Measurements from ENCODE around the gene NADK2. TPM values are rescaled to one million over a fixed set of nuclear protein-coding genes. Genes with fewer than 3 reads are reported as not detected.
A peak's percentile ranks its signal among the peaks of the same experiment; 100 is the strongest.

NADK2 gene
- total and polyA plus RNA-seq, 12 donors: 13.5 to 68.3 (median 46.6) TPM

GRCh38 chr5:36150676-36151433, 90.9 kb downstream of the NADK2 start:
- WGBS, 4 donors: 1 to 4% (median 2%) methylated on average over 20 to 23 of the region's 23 CpGs
- no peak for TF ChIP-seq CTCF (IDR thresholded peaks at IDR 0.05)
- peak in 1 of 2 donors; percentile 36 for TF ChIP-seq POLR2A (IDR thresholded peaks at IDR 0.05)
- peak; percentile 41 to 78 (median 56) for DNase-seq
- Histone ChIP-seq H3K4me1 (replicated peaks in 1 of 2) (peaks cover 13 to 33% of the 10 kb centered on the region in 2 donors), H3K36me3 (replicated peaks in 1 of 2) (no peaks in the 10 kb centered on the region), H3K4me3 (peak overlapping the region; percentile 57 to 92 (median 74)), H3K27ac (peak overlapping the region in 4 of 5 donors; percentile 56 to 84 (median 80)), H3K9me3 (replicated peaks in 1 of 3) (no peaks in the 10 kb centered on the region), H3K27me3 (no peaks in the 10 kb centered on the region)
- intact Hi-C loops (cut with DNase I): no loop called here

- intact Hi-C loops (cut with DNase I): no loop called here
- no peaks in the 10 kb centered on the region for H3K9me3 ChIP-seq (replicated peaks in 1 of 3)
- H3K27me3 ChIP-seq: no peaks in the 10 kb centered on the region
- no peak overlapping the region for H3K27ac ChIP-seq
- 89 to 92% (median 91%) methylated on average over 2 of the region's 2 CpGs for WGBS, 4 donors
- peaks cover 6 to 19% of the 10 kb centered on the region in 2 donors for H3K4me1 ChIP-seq (replicated peaks in 1 of 2)
- H3K4me3 ChIP-seq: no peak overlapping the region
- TF ChIP-seq CTCF (IDR thresholded peaks at IDR 0.05) (no peak), POLR2A (IDR thresholded peaks at IDR 0.05) (no peak)
- DNase-seq: no peak
- H3K36me3 ChIP-seq (replicated peaks in 1 of 2): no peaks in the 10 kb centered on the region
These were observed 94.0 kb downstream of the NADK2 start for GRCh38 chr5:36147681-36148080.

GRCh38 chr5:36146390-36146789, 95.3 kb downstream of the NADK2 start:
- WGBS, 4 donors: 57 to 77% (median 59%) methylated on average over 3 of the region's 3 CpGs
- Histone ChIP-seq H3K4me3 (no peak overlapping the region), H3K27me3 (no peaks in the 10 kb centered on the region), H3K27ac (no peak overlapping the region), H3K9me3 (replicated peaks in 1 of 3) (no peaks in the 10 kb centered on the region), H3K36me3 (replicated peaks in 1 of 2) (no peaks in the 10 kb centered on the region), H3K4me1 (replicated peaks in 1 of 2) (peaks cover 6 to 16% of the 10 kb centered on the region in 2 donors)
- DNase-seq: no peak
- TF ChIP-seq CTCF (IDR thresholded peaks at IDR 0.05): no peak
- no peak for TF ChIP-seq POLR2A (IDR thresholded peaks at IDR 0.05)
- intact Hi-C loops (cut with DNase I): no loop called here

- TF ChIP-seq POLR2A (IDR thresholded peaks at IDR 0.05): no peak
- no peak for TF ChIP-seq CTCF (IDR thresholded peaks at IDR 0.05)
- Histone ChIP-seq H3K27me3 (no peaks in the 10 kb centered on the region), H3K4me1 (replicated peaks in 1 of 2) (peaks cover under 1 to 12% of the 10 kb centered on the region in 2 donors), H3K4me3 (no peak overlapping the region), H3K9me3 (replicated peaks in 1 of 3) (no peaks in the 10 kb centered on the region), H3K27ac (no peak overlapping the region), H3K36me3 (replicated peaks in 1 of 2) (peaks cover 0 to 3% of the 10 kb centered on the region in 2 donors)
- WGBS, 4 donors: 87 to 94% (median 91%) methylated on average over 4 of the region's 4 CpGs
- no peak for DNase-seq
- intact Hi-C loops (cut with DNase I): no loop called here
These were observed 96.4 kb downstream of the NADK2 start for GRCh38 chr5:36145311-36145710.

MicroRNA genes within 50 kb of the gene (microRNA counts, 767-probe panel; counts per million panel counts)
- microRNA hsa-miR-580: 0 counts per million in 2 donors

Small RNA genes within 50 kb of the gene (microRNA-seq; reads per million reads assigned to microRNA genes)
- gene MIR580: 0 to 0.85 (median 0.76) reads per million in 3 donors

Small RNA genes within 50 kb of the gene (small RNA-seq; reads per million reads assigned to genes)
- gene MIR580: 0 to 0.25 reads per million in 2 donors
- 0 reads per million in 2 donors for gene RNU6-1305P

Other genes with a start within 250 kb of the NADK2 start
- 1 to 10 TPM in 2 of 9 donors, under 1 TPM in 3, not detected in 4; 0.13 to 1.7 (median 0.23) TPM for gene UGT3A2, start 175.0 kb downstream of the NADK2 start, total RNA-seq
- gene UGT3A2, start 175.0 kb downstream of the NADK2 start, polyA plus RNA-seq: 1 to 10 TPM in 1 of 3 donors, under 1 TPM in 2; 0.08 to 1.6 (median 0.13) TPM
- gene LMBRD2, start 90.0 kb downstream of the NADK2 start, total RNA-seq: 10 to 100 TPM in 8 of 9 donors, 1 to 10 TPM in 1; 9.6 to 30.1 (median 15.1) TPM
- 10 to 100 TPM in 1 of 3 donors, 1 to 10 TPM in 2; 2.3 to 24.8 (median 3.7) TPM for gene LMBRD2, start 90.0 kb downstream of the NADK2 start, polyA plus RNA-seq
- 10 to 100 TPM in 7 of 9 donors, 1 to 10 TPM in 2; 8.7 to 52.1 (median 14.9) TPM for gene SKP2, start 89.8 kb downstream of the NADK2 start, total RNA-seq
- gene SKP2, start 89.8 kb downstream of the NADK2 start, polyA plus RNA-seq: 10 to 100 TPM in 1 of 3 donors, 1 to 10 TPM in 2; 2.9 to 11.3 (median 3.9) TPM
- gene RANBP3L, start 60.0 kb upstream of the NADK2 start, total RNA-seq: 10 to 100 TPM in 1 of 9 donors, 1 to 10 TPM in 8; 1.0 to 21.6 (median 2.8) TPM
- gene RANBP3L, start 60.0 kb upstream of the NADK2 start, polyA plus RNA-seq: 1 to 10 TPM in 2 of 3 donors, under 1 TPM in 1; 0.30 to 1.4 (median 1.0) TPM